ENCODE results near the gene SLC2A6.

SLC2A6 gene

GRCh38 chr9:133424187-133424586, 54.7 kb downstream of the SLC2A6 start:
- Mint-ChIP-seq H3K9me3 (no peaks in the 10 kb centered on the region), H3K36me3 (ENCODE audit: low read depth) (peaks cover 4% of the 10 kb centered on the region), H3K27ac (no peak overlapping the region), H3K27me3 (ENCODE audit: low read depth) (peaks cover 15% of the 10 kb centered on the region), H3K4me1 (peaks cover 5% of the 10 kb centered on the region), H3K4me3 (no peak overlapping the region)
- TF ChIP-seq CTCF (IDR thresholded peaks at IDR 0.05; ENCODE audit: unreplicated experiment in 3 of 3) = no peak

GRCh38 chr9:133423216-133423615, 55.7 kb downstream of the SLC2A6 start:
- H3K4me3 Mint-ChIP-seq = no peak overlapping the region
- H3K4me1 Mint-ChIP-seq = peaks cover 9% of the 10 kb centered on the region
- H3K9me3 Mint-ChIP-seq = no peaks in the 10 kb centered on the region
- peaks cover 13% of the 10 kb centered on the region for H3K27me3 Mint-ChIP-seq (ENCODE audit: low read depth)
- no peak overlapping the region for H3K27ac Mint-ChIP-seq
- TF ChIP-seq CTCF (IDR thresholded peaks at IDR 0.05; ENCODE audit: unreplicated experiment in 3 of 3) = no peak
- H3K36me3 Mint-ChIP-seq (ENCODE audit: low read depth) = peaks cover 4% of the 10 kb centered on the region

GRCh38 chr9:133421615-133422542, 57.0 kb downstream of the SLC2A6 start, which contains the start of gene ADAMTS13:
TSS of gene ADAMTS13 (plus strand) at chr9:133422367. CDS start at chr9:133422444, 77 bp downstream.
- H3K4me3 Mint-ChIP-seq = peak within 1 kb of the TSS; percentile 12 to 57 (median 54)
- H3K4me1 Mint-ChIP-seq = peaks cover 12% of the 10 kb centered on the region
- no peaks in the 10 kb centered on the region for H3K36me3 Mint-ChIP-seq (ENCODE audit: low read depth)
- H3K27ac Mint-ChIP-seq = peak within 1 kb of the TSS in 2 of 3 experiments; percentile 46 to 58
- TF ChIP-seq CTCF (IDR thresholded peaks at IDR 0.05; ENCODE audit: unreplicated experiment in 3 of 3) = no peak
- no peaks in the 10 kb centered on the region for H3K27me3 Mint-ChIP-seq (ENCODE audit: low read depth)
- H3K9me3 Mint-ChIP-seq = no peaks in the 10 kb centered on the region
